ENCODE data around the gene ASRGL1. TPM values are rescaled to one million over a fixed set of nuclear protein-coding genes. Genes with fewer than 3 reads are reported as not detected.

Gene ASRGL1
- total and polyA plus RNA-seq, 2 of the 13 experiments (the other 11 are each of a cell fraction or from before 2014, with no cell fraction given), result 50.8 to 97.5 TPM

- TF ChIP-seq, protein P1, sequence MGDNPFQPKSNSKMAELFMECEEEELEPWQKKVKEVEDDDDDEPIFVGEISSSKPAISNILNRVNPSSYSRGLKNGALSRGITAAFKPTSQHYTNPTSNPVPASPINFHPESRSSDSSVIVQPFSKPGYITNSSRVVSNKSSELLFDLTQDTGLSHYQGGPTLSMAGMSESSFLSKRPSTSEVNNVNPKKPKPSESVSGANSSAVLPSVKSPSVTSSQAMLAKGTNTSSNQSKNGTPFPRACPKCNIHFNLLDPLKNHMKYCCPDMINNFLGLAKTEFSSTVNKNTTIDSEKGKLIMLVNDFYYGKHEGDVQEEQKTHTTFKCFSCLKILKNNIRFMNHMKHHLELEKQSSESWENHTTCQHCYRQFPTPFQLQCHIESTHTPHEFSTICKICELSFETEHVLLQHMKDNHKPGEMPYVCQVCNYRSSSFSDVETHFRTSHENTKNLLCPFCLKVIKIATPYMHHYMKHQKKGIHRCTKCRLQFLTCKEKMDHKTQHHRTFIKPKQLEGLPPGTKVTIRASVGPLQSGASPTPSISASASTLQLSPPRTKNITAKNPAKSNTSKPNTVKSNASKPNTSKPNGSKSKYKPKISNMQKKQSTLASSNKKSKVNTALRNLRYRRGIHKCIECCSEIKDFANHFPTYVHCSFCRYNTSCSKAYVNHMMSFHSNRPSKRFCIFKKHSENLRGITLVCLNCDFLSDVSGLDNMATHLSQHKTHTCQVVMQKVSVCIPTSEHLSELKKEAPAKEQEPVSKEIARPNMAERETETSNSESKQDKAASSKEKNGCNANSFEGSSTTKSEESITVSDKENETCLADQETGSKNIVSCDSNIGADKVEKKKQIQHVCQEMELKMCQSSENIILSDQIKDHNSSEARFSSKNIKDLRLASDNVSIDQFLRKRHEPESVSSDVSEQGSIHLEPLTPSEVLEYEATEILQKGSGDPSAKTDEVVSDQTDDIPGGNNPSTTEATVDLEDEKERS (CRISPR knock-in tag; IDR thresholded peaks at IDR 0.05), result 0 out of 2 replicates have a peak, but pooled peaks have one; percentile 30
- TF ChIP-seq ARID3A (IDR thresholded peaks at IDR 0.05; ENCODE audit: low read depth, low read length) (peak; percentile 48; the same call in 1 of the 2 replicates), BORCS8-MEF2B (CRISPR knock-in tag; IDR thresholded peaks at IDR 0.05) (0 out of 2 replicates have a peak, but pooled peaks have one; percentile 37), RXRB (CRISPR knock-in tag; IDR thresholded peaks at IDR 0.05; ENCODE audit: borderline replicate concordance) (0 out of 2 replicates have a peak, but pooled peaks have one; percentile 10), ZNF235 (CRISPR knock-in tag; IDR thresholded peaks at IDR 0.05; ENCODE audit: borderline replicate concordance) (no peak), GLMP (CRISPR knock-in tag; IDR thresholded peaks at IDR 0.05; ENCODE audit: borderline replicate concordance) (no peak), KDM5B (CRISPR knock-in tag; IDR thresholded peaks at IDR 0.05; ENCODE audit: borderline replicate concordance) (no peak), ZSCAN31 (CRISPR knock-in tag; IDR thresholded peaks at IDR 0.05; ENCODE audit: low read depth) (no peak), ZBTB33 (CRISPR knock-in tag; IDR thresholded peaks at IDR 0.05) (0 out of 2 replicates have a peak, but pooled peaks have one; percentile 45), ZNF331 (CRISPR knock-in tag; IDR thresholded peaks at IDR 0.05) (0 out of 2 replicates have a peak, but pooled peaks have one; percentile 37), ZNF496 (CRISPR knock-in tag; IDR thresholded peaks at IDR 0.05; ENCODE audit: insufficient replicate concordance) (no peak), CEBPB (IDR thresholded peaks at IDR 0.05; ENCODE audit: borderline replicate concordance, low read depth, low read length) (peak; percentile 75), STAG1 (CRISPR knock-in tag; IDR thresholded peaks at IDR 0.05) (peak; percentile 94), POGK (CRISPR knock-in tag; conservative IDR thresholded peaks at IDR 0.05) (0 out of 2 replicates have a peak, but pooled peaks have one; percentile 44), IRF2 (CRISPR knock-in tag; IDR thresholded peaks at IDR 0.05) (peak; percentile 41), MNT (IDR thresholded peaks at IDR 0.05) (no peak)
Measured at GRCh38 chr11:62324731-62325556, 12.3 kb upstream of the ASRGL1 start (continued).

All from HepG2 (cell line).